Fibroblast of upper back skin (primary cell): Measurements from ENCODE around the gene SLC38A7.
A peak's percentile ranks its signal among the peaks of the same experiment; 100 is the strongest.

ENCODE experiments used
- DNase-seq: peaks from one replicate; pipeline ENCODE4 v3.0.0-alpha.2; 2013

SLC38A7 gene, protein sequence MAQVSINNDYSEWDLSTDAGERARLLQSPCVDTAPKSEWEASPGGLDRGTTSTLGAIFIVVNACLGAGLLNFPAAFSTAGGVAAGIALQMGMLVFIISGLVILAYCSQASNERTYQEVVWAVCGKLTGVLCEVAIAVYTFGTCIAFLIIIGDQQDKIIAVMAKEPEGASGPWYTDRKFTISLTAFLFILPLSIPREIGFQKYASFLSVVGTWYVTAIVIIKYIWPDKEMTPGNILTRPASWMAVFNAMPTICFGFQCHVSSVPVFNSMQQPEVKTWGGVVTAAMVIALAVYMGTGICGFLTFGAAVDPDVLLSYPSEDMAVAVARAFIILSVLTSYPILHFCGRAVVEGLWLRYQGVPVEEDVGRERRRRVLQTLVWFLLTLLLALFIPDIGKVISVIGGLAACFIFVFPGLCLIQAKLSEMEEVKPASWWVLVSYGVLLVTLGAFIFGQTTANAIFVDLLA

DNA sequence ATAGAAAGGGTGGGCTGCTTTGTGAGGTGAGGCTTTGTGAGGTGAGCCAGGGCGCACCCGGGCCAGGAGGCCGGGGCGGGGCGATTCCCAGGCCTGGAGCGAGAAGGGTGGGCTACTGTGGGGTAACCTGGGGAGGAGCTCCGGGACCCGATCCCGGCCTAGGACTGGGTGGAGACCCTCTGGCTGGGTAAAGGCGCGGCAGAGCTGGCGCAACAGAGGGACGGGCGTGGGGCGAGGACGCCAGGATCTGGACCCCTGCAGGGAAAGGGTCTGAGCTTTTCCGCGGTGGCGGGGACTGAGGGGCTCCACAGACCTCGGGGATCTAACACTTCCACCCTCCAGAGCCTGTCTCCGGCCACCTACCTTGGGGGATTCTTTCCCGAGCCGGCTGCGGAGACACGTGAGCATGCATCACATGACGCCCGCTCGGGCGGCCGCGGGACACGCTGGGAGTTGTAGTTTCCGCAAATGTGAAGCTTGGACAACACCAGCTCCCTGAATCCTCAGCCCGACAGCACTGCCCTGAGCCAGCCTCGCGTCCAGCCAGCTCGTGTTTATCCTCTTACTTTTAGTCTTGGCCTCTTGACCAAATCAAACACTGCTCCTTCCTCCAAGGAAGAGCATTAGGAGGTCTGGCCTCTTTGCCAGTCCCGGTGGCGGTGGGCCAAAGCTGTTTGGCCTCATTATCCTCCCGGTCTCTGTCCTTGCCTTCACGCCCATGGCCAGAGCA lies at the start of gene SLC38A7:
SLC38A7 (minus strand) TSS at position 417 of the 730 bp plus-strand sequence. CDS start 4,644 bp downstream, outside the sequence.
- peak; percentile 81 for DNase-seq

DNA sequence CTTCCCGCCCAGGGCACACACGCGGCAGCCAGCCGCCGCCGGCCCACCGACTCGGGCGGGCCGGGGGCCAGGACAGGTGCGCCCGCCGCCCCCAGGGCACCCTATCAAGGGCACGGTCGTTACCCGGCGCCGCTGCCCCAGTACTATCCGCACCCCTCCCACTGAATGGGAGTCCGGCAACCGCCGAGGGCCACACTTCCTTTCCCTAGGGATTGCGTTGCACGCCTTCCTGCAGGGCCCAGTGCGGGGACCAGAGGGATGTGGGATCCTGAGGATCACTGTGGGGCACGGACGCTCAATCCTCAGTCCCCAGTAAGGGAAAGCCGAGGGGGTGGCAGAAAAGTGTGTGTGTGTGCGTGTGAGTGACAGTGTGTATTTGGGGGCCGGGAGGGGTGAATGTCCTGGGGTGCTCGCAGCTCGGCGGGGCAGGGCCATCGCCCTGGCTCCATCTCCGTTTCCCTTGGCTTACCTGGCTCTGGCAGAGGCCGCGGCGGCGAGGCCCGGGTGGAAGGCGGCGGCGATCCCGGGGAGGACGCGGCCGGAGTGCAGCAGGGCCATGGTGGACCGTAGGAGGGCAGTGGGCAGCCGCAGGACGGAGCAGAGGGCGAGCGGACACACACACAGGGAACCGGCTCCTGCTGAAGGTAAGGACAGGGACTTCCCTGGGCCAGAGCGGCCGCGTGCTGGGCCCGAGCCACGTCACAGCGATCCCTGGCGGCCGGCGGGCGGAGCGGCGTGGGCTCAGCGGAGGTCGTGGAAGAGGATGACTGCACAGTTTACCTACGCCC lies 49.3 kb upstream of the SLC38A7 start, which contains the start of gene GOT2:
GOT2 (minus strand) TSS at position 646 of the 788 bp plus-strand sequence; CDS start at position 558, 88 bp downstream.
- DNase-seq: peak; percentile 77

DNA sequence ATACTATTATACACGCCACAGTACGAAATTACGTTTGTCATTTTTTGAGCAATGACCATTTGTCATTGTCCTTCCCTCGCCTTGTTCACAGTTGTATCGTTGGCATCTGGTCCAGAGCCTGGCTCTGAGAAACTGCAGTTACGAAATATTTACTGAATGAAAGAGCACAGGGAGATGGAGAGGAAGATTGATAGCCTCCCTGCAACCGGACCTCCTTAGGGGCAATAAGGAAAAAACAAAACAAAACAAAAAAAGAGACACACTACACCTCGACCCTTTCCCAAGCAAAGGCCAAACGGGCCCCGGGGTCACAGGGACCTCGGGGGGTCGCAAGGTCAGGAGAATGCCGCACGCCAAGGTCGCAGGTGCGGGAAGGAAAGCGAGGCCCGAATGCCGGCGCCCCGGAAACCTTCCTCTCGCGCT lies 48.7 kb upstream of the SLC38A7 start:
- no peak for DNase-seq

DNA sequence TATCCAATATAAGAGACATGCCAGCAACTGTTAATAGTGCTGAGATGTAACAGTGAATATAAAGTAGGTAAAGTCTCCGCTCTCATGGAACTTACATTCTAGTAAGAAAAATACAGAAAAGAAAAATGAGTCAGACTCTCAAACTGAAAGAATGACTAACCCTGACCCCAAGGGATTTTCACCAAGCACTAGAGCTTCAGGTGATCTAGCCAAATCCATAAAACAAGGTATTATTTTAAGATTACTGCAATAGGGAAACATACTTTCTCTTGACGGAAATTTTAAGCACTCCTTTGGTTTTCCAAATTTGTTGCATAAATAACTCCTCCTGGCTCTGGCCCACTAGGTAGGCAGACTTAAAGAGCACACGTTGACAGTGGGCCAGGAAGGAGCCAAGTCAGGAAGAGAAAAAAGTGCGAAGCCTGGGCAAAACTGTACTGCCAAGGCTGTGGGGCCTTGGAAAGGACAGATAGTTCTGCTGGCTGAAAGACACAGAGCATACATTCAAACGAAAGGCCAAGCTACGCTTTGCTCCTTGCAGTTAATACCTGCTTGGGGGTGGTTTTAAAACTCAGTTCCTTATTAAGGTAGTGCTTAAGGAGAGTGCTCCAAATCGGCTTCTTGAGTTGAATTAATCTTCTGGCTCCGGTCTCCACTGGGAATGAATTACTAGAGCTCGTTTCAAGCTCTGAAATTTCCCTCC lies 48.1 kb upstream of the SLC38A7 start:
- peak; percentile 53 for DNase-seq

DNA sequence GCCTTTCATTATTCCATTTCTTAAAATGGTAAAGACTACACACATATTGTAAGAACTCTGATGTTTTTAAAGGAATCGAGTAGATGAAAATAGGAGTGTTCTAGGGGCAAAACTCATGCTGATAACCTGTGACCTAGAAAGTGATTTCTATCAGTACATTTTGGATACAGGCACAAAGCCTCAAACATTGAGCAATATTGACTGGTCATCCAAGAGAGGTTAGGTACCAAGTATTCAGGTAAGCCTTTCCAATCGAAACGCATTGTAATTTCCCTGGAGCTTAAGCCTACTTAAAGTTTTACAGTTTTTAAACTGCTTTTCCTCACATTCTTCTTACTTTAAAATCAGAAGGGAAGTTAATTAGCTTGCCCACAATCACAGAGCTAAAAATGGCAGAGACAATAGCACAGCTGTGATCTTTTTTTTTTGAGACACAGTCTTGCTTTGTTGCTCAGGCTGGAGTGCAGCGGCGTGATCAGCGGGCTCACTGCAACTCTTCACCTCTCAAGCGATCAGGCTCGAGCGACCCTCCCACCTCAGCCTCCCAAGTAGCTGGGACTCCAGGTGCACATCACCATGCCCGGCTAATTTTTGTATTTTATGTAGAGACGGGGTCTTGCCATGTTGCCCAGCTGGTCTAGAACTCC lies 46.3 kb upstream of the SLC38A7 start:
- no peak for DNase-seq

DNA sequence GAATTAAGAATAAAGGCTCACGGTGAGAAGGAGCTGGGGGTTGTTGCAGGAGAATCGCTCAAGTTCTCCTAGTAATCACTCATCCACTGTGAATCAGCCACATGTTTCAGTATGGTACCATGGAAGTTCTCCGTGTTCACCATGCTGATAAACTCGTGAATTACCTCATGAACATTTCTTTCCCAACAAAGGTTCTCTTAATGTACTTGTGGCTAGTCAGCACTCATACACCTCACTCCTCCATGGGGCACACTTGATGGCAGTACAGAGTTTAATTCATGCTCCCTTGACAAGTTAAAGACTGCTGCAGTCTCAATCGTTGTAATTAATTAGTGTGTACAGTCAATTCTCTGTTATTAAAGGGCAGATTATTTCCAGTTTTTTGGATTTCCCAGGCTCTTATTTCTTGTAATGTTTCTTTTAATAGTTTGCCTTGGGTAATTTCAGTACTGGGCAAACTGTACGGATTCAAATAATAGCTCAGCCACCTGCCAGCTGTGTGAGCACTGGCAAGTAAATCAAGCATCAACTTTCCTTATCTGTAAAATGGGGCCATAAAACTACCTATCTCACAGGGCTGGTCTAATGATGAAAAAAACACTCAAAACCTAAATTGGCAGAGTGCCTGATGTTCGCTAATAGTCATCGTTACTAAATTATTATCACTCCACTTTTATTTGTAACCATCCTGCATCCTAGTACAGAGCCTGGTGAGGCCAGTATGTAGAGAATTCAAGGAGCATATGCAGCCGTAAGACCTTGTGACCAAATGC lies 43.4 kb upstream of the SLC38A7 start:
- no peak for DNase-seq

DNA sequence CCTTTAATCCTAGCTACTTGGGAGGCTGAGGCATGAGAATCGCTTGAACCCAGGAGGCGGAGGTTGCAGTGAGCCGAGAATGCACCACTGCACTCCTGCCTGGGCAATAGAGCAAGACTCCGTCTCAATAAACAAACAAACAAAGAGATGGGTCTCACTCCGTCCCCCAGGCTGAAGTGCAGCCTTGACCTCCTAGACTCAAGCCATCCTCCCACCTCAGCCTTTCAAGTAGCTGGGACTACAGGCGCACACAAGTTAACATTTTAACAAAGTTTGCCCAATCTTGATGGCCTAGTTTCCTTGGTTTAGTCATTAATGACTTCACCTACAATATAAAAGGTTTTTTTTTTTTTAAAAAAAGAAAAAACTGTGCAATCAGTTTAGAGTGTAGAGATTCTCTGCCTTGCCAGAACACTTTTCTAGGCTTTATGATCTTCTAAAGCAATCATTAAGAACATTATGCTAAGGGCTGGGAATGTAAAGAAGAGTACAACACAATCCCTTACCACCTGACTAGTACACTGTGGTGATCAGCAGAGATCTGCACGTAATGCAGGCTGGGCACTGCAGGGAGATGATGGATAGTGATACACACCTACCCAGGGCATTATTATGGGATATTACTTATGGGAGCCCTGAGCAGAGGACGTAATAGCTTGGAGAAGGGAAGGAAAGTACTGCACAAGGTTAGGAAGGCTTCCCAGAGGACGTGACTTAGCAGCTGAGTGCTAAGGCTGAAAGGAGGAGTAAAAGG lies 42.6 kb upstream of the SLC38A7 start:
- DNase-seq: no peak

DNA sequence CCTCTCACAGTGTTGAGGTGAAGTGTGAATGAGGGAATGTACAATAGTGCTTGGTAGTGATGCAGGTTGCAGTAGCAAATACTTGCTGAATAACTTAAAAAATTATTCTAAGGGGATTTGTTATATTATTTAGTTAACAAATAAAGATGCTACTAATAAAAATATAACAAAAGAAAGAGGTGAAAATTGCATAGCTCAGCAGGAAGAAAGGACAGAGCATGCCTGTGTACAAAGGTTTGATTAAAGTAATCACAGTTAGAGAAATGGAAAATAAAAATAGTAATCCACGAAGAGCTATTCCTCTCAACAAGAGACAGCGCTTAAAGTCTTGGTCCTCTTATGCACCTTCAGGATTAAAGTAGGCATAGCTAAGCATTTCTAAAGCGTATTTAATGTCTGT lies 38.5 kb upstream of the SLC38A7 start:
- DNase-seq: no peak

DNA sequence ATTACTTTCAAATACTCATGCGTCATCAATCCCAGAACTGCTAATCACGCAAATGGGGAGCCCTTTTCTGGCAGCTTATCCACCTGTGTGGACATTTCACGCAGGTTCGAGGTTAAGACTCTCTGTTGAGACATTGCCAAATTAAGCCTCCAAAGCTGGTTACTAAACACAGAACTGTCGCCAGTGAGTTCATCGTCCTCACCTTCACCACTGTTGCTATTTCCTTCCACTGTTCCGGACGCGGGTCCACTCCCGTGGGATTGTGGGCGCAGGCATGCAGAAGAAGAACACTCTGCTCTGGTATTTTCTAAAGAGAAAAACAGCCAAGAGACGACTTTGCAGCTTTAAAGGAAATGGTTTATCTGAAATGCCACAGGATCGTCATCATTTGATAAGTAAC lies 33.4 kb upstream of the SLC38A7 start:
- no peak for DNase-seq

DNA sequence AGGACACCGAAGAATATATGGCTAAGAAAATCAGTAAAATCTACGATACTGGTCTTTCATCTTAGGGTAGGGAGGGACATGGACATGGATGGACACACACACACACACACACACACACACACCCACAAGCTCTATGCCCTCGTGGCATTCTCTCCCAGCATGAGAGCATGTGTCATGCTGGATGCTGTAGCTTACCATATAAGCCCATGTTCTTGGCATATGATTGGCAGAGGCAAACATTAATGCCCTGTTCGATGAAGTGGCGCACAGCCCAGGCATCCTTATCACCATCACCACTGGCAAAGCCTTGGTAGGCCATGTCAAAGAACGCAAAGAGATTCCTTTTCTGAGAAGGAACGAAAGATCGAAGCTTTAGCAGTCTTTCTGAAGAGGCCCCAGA lies 31.9 kb upstream of the SLC38A7 start:
- no peak for DNase-seq

DNA sequence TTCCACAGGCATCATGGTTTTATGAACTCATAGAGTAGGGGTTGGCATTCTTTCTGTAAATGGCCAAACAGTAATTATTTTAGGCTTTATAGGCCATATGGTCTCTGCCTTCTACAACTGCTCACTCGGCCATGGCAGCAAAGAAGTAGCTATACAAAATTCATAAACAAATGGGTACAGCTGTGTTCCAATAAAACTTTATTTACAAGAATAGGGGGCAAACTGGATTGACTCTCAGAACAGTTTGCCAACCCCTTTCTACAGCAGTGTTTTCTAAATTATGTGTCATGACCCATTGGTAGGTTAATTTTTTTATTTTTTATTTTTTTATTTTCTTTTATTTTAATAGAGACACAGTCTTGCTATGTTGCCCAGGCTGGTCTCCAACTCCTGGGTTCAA lies 29.2 kb upstream of the SLC38A7 start:
- DNase-seq: no peak

DNA sequence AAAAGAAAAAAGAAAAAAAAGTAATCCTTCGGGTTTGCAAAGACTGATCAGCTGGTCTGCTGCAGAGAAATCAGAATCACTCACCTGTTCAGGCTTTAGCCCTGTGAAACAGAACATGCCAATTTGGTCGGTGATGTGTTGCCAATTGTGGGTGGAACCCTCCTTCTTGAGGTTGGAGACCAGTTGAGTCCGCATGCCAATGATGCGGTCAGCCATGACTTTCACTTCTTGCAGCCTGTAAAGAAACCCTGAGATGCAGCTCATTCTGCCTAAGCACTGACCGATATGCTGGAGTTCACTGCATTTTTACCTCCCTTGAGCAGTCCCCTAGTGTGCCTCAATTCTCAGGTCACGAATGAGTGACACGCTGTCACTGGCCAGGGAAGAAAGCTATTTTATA lies 24.8 kb upstream of the SLC38A7 start:
- no peak for DNase-seq

DNA sequence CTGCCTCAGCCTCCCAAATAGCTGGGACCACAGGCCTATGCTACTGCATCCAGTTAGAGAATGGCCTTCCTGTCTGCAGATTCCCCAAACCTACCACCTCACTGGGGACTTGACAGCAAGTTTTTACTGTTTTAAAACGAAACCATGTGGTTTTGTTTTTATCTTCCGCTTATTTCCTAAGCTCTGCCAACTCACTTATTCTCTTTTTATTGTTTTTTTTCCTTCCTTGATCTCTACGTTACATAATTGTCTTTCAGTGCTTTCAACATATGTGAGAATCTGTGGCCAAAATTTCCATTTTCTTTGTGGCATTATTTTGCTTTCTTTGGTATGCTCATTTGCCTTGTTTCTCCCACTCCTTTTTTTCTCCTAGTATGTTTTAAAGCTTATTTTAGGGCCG lies 14.6 kb upstream of the SLC38A7 start:
- no peak for DNase-seq

DNA sequence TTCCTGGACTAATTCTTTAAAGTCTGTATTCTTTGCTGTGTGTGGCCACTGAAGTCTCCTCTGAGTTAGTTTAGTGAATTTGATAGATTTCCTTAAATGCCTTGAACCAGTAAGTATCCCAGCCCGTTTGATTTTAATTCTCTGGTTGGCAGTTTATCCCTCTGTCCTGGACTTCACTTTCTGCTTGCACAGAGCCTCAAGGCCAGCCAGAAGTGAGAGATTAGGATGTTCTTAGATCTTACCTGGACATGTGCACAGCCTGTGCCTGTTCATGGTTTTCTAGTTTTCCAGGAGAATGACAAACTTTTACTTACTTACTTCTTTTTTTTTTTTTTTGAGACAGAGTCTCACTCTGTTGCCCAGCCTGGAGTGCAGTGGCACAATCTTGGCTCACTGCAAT lies 10.8 kb upstream of the SLC38A7 start:
- no peak for DNase-seq

DNA sequence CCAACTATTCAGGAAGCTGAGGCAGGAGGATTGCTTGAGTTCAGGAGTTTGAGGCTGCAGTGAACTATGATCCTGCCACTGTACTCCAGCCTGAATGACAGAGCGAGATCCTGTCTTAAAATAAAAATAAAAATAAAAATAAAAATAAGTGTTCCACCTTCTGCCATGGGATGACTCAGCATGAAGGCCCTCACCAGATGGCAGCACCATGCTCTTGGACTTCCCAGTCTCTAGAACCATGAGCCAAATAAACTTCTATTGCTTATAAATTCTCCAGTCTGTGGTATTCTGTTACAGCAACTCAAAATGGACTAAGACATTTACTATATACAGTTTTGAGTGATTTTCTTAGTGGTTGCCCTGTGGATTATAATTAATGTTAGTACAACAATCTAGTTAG lies 7.9 kb upstream of the SLC38A7 start:
- DNase-seq: no peak

DNA sequence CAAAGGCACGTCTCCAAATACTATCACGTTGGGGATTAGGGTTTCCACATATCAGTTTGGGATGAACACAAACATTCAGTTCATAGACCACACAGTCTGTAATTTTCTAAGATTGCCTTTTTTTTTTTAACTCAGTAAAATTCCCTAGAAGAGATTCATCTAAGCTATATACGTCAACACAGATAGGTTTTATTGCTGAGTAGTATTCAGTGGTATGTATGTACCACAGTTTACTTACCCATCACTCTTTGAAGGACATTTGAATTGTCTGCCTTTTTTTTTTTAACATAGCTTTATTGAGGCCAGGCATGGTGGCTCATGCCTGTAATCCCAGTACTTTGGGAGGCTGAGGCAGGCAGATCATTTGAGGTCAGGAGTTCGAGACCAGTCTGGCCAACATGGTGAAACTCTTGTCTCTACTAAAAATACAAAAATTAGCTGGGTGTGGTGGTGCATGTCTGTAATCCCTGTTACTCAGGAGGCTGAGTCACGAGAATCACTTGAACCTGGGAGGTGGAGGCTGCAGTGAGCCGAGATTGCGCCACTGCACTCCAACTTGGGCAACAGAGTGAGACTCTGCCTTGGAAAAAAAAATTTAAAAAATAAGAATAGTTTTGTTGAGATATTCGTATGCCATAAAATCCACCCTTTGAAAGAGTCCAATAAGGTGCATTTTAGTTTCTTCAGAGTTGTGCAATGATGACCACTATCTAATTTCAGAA lies 2.6 kb upstream of the SLC38A7 start:
- peak; percentile 58 for DNase-seq

DNA sequence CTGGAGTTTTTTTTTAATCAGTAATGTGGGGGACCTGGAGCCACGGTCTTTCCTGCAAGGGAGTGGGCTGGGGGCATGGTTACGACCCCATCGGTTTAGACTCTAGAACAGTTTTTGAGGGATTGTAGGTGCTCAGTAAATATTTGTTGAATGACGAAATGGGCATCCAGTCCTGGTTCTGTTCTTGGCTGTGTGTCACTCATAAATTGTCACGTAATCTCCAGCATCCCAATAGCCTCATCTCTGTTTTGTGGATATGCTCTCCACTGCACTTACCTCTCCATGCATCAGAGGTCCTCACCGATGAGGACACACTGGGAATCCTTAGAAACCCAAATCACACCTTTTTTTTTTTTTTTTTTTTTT lies 497 bp upstream of the SLC38A7 start:
- DNase-seq: no peak

DNA sequence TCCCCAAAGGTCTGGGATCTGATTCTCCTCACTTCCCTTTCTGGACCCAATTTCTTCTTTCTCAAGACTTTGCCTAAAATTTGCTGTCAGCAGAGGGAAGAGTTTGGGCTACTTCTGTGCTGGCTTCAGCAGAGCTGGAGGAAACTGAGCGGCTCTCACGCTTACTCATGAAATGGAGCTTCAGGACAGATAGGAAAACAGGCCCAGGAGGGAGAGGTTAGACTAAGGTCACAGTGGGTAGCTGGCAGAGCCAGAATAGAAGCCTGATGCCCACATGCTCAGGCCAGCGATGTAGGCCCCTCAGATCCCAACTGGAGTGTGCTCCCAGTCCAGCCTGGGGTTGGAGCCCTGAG lies 593 bp downstream of the SLC38A7 start:
- no peak for DNase-seq

DNA sequence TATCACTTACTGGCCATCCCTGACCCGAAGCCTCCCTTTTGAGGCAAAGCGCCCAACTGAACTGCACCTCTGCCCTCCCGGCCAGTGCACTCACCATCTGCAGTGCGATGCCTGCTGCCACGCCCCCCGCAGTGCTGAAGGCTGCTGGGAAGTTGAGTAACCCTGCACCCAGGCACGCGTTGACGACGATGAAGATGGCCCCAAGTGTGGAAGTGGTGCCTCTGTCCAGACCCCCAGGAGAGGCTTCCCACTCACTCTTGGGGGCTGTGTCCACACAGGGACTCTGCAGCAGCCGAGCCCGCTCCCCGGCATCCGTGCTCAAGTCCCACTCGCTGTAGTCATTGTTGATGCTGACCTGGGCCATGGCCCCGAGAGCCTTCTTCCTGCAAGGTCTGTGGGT lies 4.8 kb downstream of the SLC38A7 start:
- no peak for DNase-seq

DNA sequence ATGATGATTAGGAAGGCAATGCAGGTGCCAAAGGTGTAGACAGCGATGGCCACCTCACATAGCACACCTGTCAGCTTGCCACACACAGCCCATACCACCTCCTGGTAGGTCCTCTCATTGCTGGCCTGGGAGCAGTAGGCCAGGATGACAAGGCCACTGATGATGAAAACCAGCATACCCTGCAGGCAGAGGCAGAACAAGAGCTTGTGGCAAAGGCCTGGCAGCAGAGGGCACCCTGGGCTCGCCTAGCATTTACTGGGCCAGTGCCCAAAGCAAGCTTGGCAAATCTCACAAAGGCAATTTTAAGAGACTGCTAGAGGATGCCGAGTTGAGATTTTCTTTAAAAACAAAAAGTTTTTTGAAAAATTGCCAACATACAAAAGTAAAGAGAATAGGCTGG lies 5.9 kb downstream of the SLC38A7 start:
- DNase-seq: no peak
